DMS 273 treated with DMSO at 0.1 percent for 48 hours (cell line): ENCODE results near the gene KCNK6.

Experiments used
- DNase-seq: peaks from one replicate; lab custom pipeline; 2025; lab: John Stamatoyannopoulos, UW

Gene KCNK6

GRCh38 chr19:38298821-38299680 lies 20.6 kb upstream of the KCNK6 start:
- no peak for DNase-seq

GRCh38 chr19:38303517-38304351 lies 15.9 kb upstream of the KCNK6 start, which contains the start of gene C19orf33:
Gene C19orf33 (plus strand): TSS chr19:38304251. CDS start chr19:38304262, 11 bp downstream.
- no peak for DNase-seq

GRCh38 chr19:38304352-38304865 lies 15.2 kb upstream of the KCNK6 start:
- no peak for DNase-seq

GRCh38 chr19:38304866-38305429 lies 14.7 kb upstream of the KCNK6 start:
- DNase-seq, result no peak

- DNase-seq, result no peak
Observed at GRCh38 chr19:38306236-38306635, 13.4 kb upstream of the KCNK6 start.

GRCh38 chr19:38307076-38307475 lies 12.6 kb upstream of the KCNK6 start:
- no peak for DNase-seq

- no peak for DNase-seq
Observed at GRCh38 chr19:38307597-38307996, 12.0 kb upstream of the KCNK6 start.

GRCh38 chr19:38308006-38308766 lies 11.5 kb upstream of the KCNK6 start:
- no peak for DNase-seq

- DNase-seq, result no peak
Observed at GRCh38 chr19:38308926-38309614, 10.6 kb upstream of the KCNK6 start.

- DNase-seq, result no peak
Observed at GRCh38 chr19:38309615-38310278, 9.9 kb upstream of the KCNK6 start.

GRCh38 chr19:38310279-38310670 lies 9.4 kb upstream of the KCNK6 start:
- DNase-seq, result no peak

GRCh38 chr19:38310986-38311385 lies 8.7 kb upstream of the KCNK6 start:
- no peak for DNase-seq

- DNase-seq, result peak; percentile 96
Observed at GRCh38 chr19:38315657-38316476, 3.8 kb upstream of the KCNK6 start, which contains the start of gene YIF1B. Gene YIF1B (minus strand): TSS chr19:38315947. CDS start chr19:38315917, 30 bp downstream.

- DNase-seq, result no peak
Observed at GRCh38 chr19:38316477-38317067, 3.1 kb upstream of the KCNK6 start.

- DNase-seq, result no peak
Observed at GRCh38 chr19:38317104-38317612, 2.5 kb upstream of the KCNK6 start.

GRCh38 chr19:38318660-38319059 lies 985 bp upstream of the KCNK6 start:
- no peak for DNase-seq

- no peak for DNase-seq
Observed at GRCh38 chr19:38320969-38321339, 1.3 kb downstream of the KCNK6 start.

GRCh38 chr19:38321646-38322196 lies 2.1 kb downstream of the KCNK6 start:
- DNase-seq, result no peak

- DNase-seq, result no peak
Observed at GRCh38 chr19:38323291-38323690, 3.6 kb downstream of the KCNK6 start.
